Left cardiac atrium (tissue), 4 donors: ENCODE results near the gene MRPL24. TPM values are rescaled to one million over a fixed set of nuclear protein-coding genes. Genes with fewer than 3 reads are reported as not detected.

Experiments
- ATAC-seq, 2 donors: fragments of 200-7000 bp; cut with Tn5 transposase; one replicate each; pipeline ENCODE4 v1.9.1; 2020; ENCODE audit warnings: mild to moderate bottlenecking in 2 of 2, moderate library complexity in 2 of 2
- DNase-seq: peaks from one replicate; pipeline ENCODE4 v3.0.0-alpha.2; 2020
- intact Hi-C, 2 donors: fragments of 100-400 bp; cut with DNase I; formaldehyde crosslinking; loops; one replicate each; pipeline versions ENCODE4 v1.14.1 to v1.15.1; 2022 to 2023
- total RNA-seq, 2 donors: library from RNA; stranded (reverse); fragmentation: NEBNext Ultra II Directional; extraction: Animal tissue kit (Norgen Biotek cat#: 25700); gene quantifications; one replicate each; pipeline ENCODE4 v1.2.1, GENCODE V29; 2021
- donor health status: DM: no; HTN: yes; CAD: no.
- donor health status: DM: no; HTN: yes; CAD: no; lungs with severe emphysema.
- donor health status: DM: yes; HTN: yes; CAD: no.
- donor health status: Dilated cardiomyopathy.

Gene MRPL24
- total RNA-seq, 2 donors from 2014 or later = 62.9 to 74.0 TPM

- peak; percentile 96 for DNase-seq
- intact Hi-C loops = no loop called here
- peak; percentile 71 to 72 for ATAC-seq
Measured at GRCh38 chr1:156746728-156747631, 6.1 kb upstream of the MRPL24 start.

- intact Hi-C loops = no loop called here
- DNase-seq (no peak), ATAC-seq (no peak)
Measured at GRCh38 chr1:156746406-156746727, 5.5 kb upstream of the MRPL24 start.

- intact Hi-C loops = no loop called here
- ATAC-seq (no peak), DNase-seq (no peak)
Measured at GRCh38 chr1:156745881-156746280, 5.0 kb upstream of the MRPL24 start.

- DNase-seq (no peak), ATAC-seq (no peak)
- intact Hi-C loops = no loop called here
Measured at GRCh38 chr1:156744786-156745419, 4.0 kb upstream of the MRPL24 start.

- ATAC-seq = no peak
- intact Hi-C loops = no loop called here
- DNase-seq = no peak
Measured at GRCh38 chr1:156744344-156744743, 3.5 kb upstream of the MRPL24 start.

- ATAC-seq (no peak), DNase-seq (no peak)
- intact Hi-C loops = no loop called here
Measured at GRCh38 chr1:156743367-156744302, 2.7 kb upstream of the MRPL24 start.

- DNase-seq (no peak), ATAC-seq (no peak)
- intact Hi-C loops = no loop called here
Measured at GRCh38 chr1:156742801-156743200, 1.9 kb upstream of the MRPL24 start.

GRCh38 chr1:156742017-156742416 lies 1.1 kb upstream of the MRPL24 start:
- intact Hi-C loops = no loop called here
- DNase-seq (no peak), ATAC-seq (no peak)

GRCh38 chr1:156741481-156741983 lies 644 bp upstream of the MRPL24 start:
- no peak for ATAC-seq
- DNase-seq = no peak
- intact Hi-C loops = no loop called here

GRCh38 chr1:156740237-156740740 lies 599 bp downstream of the MRPL24 start:
- ATAC-seq (no peak), DNase-seq (no peak)
- intact Hi-C loops = no loop called here

GRCh38 chr1:156738916-156739315 lies 2.0 kb downstream of the MRPL24 start:
- intact Hi-C loops = no loop called here
- ATAC-seq (no peak), DNase-seq (no peak)

- no peak for DNase-seq
- intact Hi-C loops = no loop called here
- ATAC-seq = no peak
Measured at GRCh38 chr1:156738407-156738806, 2.5 kb downstream of the MRPL24 start.

- ATAC-seq (no peak), DNase-seq (no peak)
- intact Hi-C loops = no loop called here
Measured at GRCh38 chr1:156733989-156734584, 6.8 kb downstream of the MRPL24 start.

GRCh38 chr1:156728599-156729462 lies 12.1 kb downstream of the MRPL24 start, which contains the start of gene ISG20L2:
ISG20L2 (minus strand) TSS chr1:156728766; CDS start chr1:156727652, 1,114 bp downstream.
- peak; percentile 98 for DNase-seq
- intact Hi-C loops = loop anchor here (5.0 kb wide), 2 partner anchors 37 to 38 kb away; partner anchors contain the start of gene PRCC (in 1 of the 2)
- peak; percentile 96 to 97 for ATAC-seq

GRCh38 chr1:156727926-156728598 lies 12.8 kb downstream of the MRPL24 start, which contains the start of gene METTL25B:
METTL25B (plus strand) TSS chr1:156728469; CDS start chr1:156729105, 636 bp downstream.
- DNase-seq = peak; percentile 87
- intact Hi-C loops = loop anchor here (2.0 to 5.0 kb wide), 3 partner anchors 36 to 163 kb away; partner anchors contain the start of gene PRCC (in 1 of the 2)
- ATAC-seq = peak; percentile 81 to 86

- intact Hi-C loops = loop anchor here (2.0 to 5.0 kb wide), 3 partner anchors 35 to 163 kb away; partner anchors contain the start of gene PRCC (in 1 of the 2)
- no peak for DNase-seq
- no peak for ATAC-seq
Measured at GRCh38 chr1:156727492-156727891, 13.4 kb downstream of the MRPL24 start.
